ENCODE data around the gene PCCB.
"Not testable (repeated sequence)": the region's sequence is repeated elsewhere in the genome, so short reads cannot be mapped to it uniquely, and the experiment has no call there.

Gene PCCB

GRCh38 chr3:136250059-136250902 is at the start of gene PCCB:
Gene PCCB (plus strand): TSS chr3:136250340. CDS start chr3:136250376, 36 bp downstream.
- DNase-seq = peak; percentile 64

GRCh38 chr3:136207489-136208115 is 42.5 kb upstream of the PCCB start:
- DNase-seq = no peak

- DNase-seq = no peak
Measured at GRCh38 chr3:136209921-136210320, 40.2 kb upstream of the PCCB start.

GRCh38 chr3:136211547-136211946 is 38.6 kb upstream of the PCCB start:
- DNase-seq = no peak

GRCh38 chr3:136222746-136223145 is 27.4 kb upstream of the PCCB start:
- DNase-seq = not testable (repeated sequence)

GRCh38 chr3:136232413-136232812 is 17.7 kb upstream of the PCCB start:
- DNase-seq = no peak

- DNase-seq = no peak
Measured at GRCh38 chr3:136235545-136235944, 14.6 kb upstream of the PCCB start.

GRCh38 chr3:136236109-136236508 is 14.0 kb upstream of the PCCB start:
- no peak for DNase-seq

GRCh38 chr3:136237103-136237502 is 13.0 kb upstream of the PCCB start:
- DNase-seq = no peak

- DNase-seq = no peak
Measured at GRCh38 chr3:136237961-136238649, 12.0 kb upstream of the PCCB start.

- no peak for DNase-seq
Measured at GRCh38 chr3:136239094-136239493, 11.0 kb upstream of the PCCB start.

- no peak for DNase-seq
Measured at GRCh38 chr3:136245691-136246090, 4.4 kb upstream of the PCCB start.

- no peak for DNase-seq
Measured at GRCh38 chr3:136247436-136247835, 2.7 kb upstream of the PCCB start.

- DNase-seq = no peak
Measured at GRCh38 chr3:136247855-136248590, 2.1 kb upstream of the PCCB start.

- DNase-seq = no peak
Measured at GRCh38 chr3:136249091-136249490, 1.0 kb upstream of the PCCB start.

GRCh38 chr3:136249593-136249992 is 547 bp upstream of the PCCB start:
- no peak for DNase-seq

GRCh38 chr3:136250903-136251460 is 842 bp downstream of the PCCB start:
- no peak for DNase-seq

- DNase-seq = no peak
Measured at GRCh38 chr3:136251511-136251910, 1.4 kb downstream of the PCCB start.

GRCh38 chr3:136255672-136256406 is 5.7 kb downstream of the PCCB start:
- no peak for DNase-seq

- DNase-seq = no peak
Measured at GRCh38 chr3:136258199-136258598, 8.1 kb downstream of the PCCB start.

GRCh38 chr3:136261826-136262225 is 11.7 kb downstream of the PCCB start:
- no peak for DNase-seq

GRCh38 chr3:136262559-136262958 is 12.4 kb downstream of the PCCB start:
- DNase-seq = no peak

Data from SIG-M5 (cell line).